Endodermal cell (in vitro differentiated cells): ENCODE measurements around the gene PTPRM. TPM values are rescaled to one million over a fixed set of nuclear protein-coding genes. Genes with fewer than 3 reads are reported as not detected.

ENCODE experiments used
- DNase-seq: peaks from one replicate; pipeline ENCODE4 v3.0.0-alpha.2; 2017
- H3K27ac ChIP-seq: 2 replicates; pipeline ENCODE4 v1.5.1; 2013; ENCODE audit warnings: mild to moderate bottlenecking, low read depth, low read length, moderate library complexity
- H3K27me3 ChIP-seq: 2 replicates; pipeline ENCODE4 v1.6.1; 2013; ENCODE audit warnings: mild to moderate bottlenecking, low read length, moderate library complexity; ENCODE audit not compliant: insufficient read depth, control insufficient read depth, poor library complexity, severe bottlenecking
- H3K36me3 ChIP-seq: 2 replicates; pipeline ENCODE4 v1.7.0; 2013; ENCODE audit warnings: mild to moderate bottlenecking, low read length, moderate library complexity; ENCODE audit not compliant: control insufficient read depth, insufficient read depth
- H3K4me1 ChIP-seq: one replicate; pipeline ENCODE4 v1.7.0; 2013; ENCODE audit warnings: low read length; ENCODE audit not compliant: control insufficient read depth, insufficient read depth
- H3K4me3 ChIP-seq: 2 replicates; pipeline ENCODE4 v1.5.1; 2013; ENCODE audit warnings: mild to moderate bottlenecking, low read length, moderate library complexity
- H3K9ac ChIP-seq: 2 replicates; pipeline ENCODE4 v1.6.1; 2013; ENCODE audit warnings: mild to moderate bottlenecking, low read length, moderate library complexity; ENCODE audit not compliant: poor library complexity, severe bottlenecking; ENCODE audit errors: extremely low read depth
- H3K9me3 ChIP-seq: 2 replicates; pipeline ENCODE4 v1.6.1; 2013; ENCODE audit warnings: mild to moderate bottlenecking, low read length, moderate library complexity; ENCODE audit not compliant: control insufficient read depth
- H3K27ac Mint-ChIP-seq: 2 replicates; pipeline ENCODE4 v1.8.0; 2020; ENCODE audit warnings: mixed read lengths
- H3K27me3 Mint-ChIP-seq: 2 replicates; pipeline ENCODE4 v1.8.0; 2021; ENCODE audit warnings: mild to moderate bottlenecking, mixed read lengths; ENCODE audit not compliant: insufficient read depth
- H3K36me3 Mint-ChIP-seq: 2 replicates; pipeline ENCODE4 v1.8.0; 2020; ENCODE audit warnings: low read depth, mixed read lengths
- H3K4me1 Mint-ChIP-seq: 2 replicates; pipeline ENCODE4 v1.8.0; 2020; ENCODE audit warnings: mixed read lengths
- H3K4me3 Mint-ChIP-seq: 2 replicates; pipeline ENCODE4 v1.8.0; 2020; ENCODE audit warnings: mild to moderate bottlenecking, moderate library complexity, mixed read lengths
- H3K9me3 Mint-ChIP-seq: 2 replicates; pipeline ENCODE4 v1.8.0; 2020; ENCODE audit warnings: mild to moderate bottlenecking, mixed read lengths
- CTCF ChIP-seq: fragments of 200-600 bp; sonication (generic); conservative IDR thresholded peaks from 2 replicates; pipeline ENCODE4 v1.5.0; 2021; ENCODE audit warnings: antibody characterized with exemption, mild to moderate bottlenecking
- WGBS, 2 experiments: methylation state at CpG; one replicate each; pipeline versions ENCODE4 v1.1.5 to v1.1.7; 2013; ENCODE audit warnings: missing lambda C conversion rate in 2 of 2, mixed read lengths in 1 of 2; ENCODE audit not compliant: insufficient coverage in 1 of 2, insufficient read length in 1 of 2; 5-methylcytosine and 5-hydroxymethylcytosine counted together
- total RNA-seq, 2 donors: library from RNA; stranded (reverse); fragmentation: NEBNext Ultra II Directional in 1 of 2; extraction: Animal tissue kit (Norgen Biotek cat#: 25700) in 1 of 2; gene quantifications; 2 replicates in 1 of 2; 3 replicates in 1 of 2; pipeline ENCODE4 v1.2.1, GENCODE V29; 2021

Gene PTPRM
- total RNA-seq, 2 donors from 2014 or later: 47.2 to 57.6 TPM

GRCh38 chr18:7532942-7533341 lies 34.2 kb upstream of the PTPRM start:
- no peak overlapping the region for H3K27ac Mint-ChIP-seq
- WGBS, 2 experiments: 95 to 97% methylated on average over 3 to 4 of the region's 4 CpGs

GRCh38 chr18:7535436-7536205 lies 31.5 kb upstream of the PTPRM start:
- no peak overlapping the region for H3K27ac ChIP-seq
- 90 to 100% methylated on average over 4 to 5 of the region's 5 CpGs for WGBS, 2 experiments
- H3K36me3 ChIP-seq: no peaks in the 10 kb centered on the region
- peaks cover 21% of the 10 kb centered on the region for H3K9me3 ChIP-seq
- no peaks in the 10 kb centered on the region for H3K27me3 Mint-ChIP-seq
- H3K9ac ChIP-seq: no peak overlapping the region
- no peak for DNase-seq
- no peak overlapping the region for H3K27ac Mint-ChIP-seq
- H3K4me3 ChIP-seq: no peak overlapping the region
- H3K4me1 Mint-ChIP-seq: peaks cover 7% of the 10 kb centered on the region
- H3K27me3 ChIP-seq: no peaks in the 10 kb centered on the region
- H3K4me3 Mint-ChIP-seq: no peak overlapping the region
- peaks cover 10% of the 10 kb centered on the region for H3K9me3 Mint-ChIP-seq
- no peaks in the 10 kb centered on the region for H3K36me3 Mint-ChIP-seq
- TF ChIP-seq CTCF: no peak
- no peaks in the 10 kb centered on the region for H3K4me1 ChIP-seq

More at GRCh38 chr18:7532942-7533341, 34.2 kb upstream of the PTPRM start:
- no peaks in the 10 kb centered on the region for H3K36me3 Mint-ChIP-seq
- H3K9me3 ChIP-seq: peaks cover 29% of the 10 kb centered on the region
- peaks cover 7% of the 10 kb centered on the region for H3K4me1 Mint-ChIP-seq
- H3K36me3 ChIP-seq: no peaks in the 10 kb centered on the region
- no peaks in the 10 kb centered on the region for H3K4me1 ChIP-seq
- H3K9ac ChIP-seq: no peak overlapping the region
- H3K27ac ChIP-seq: no peak overlapping the region
- H3K27me3 Mint-ChIP-seq: no peaks in the 10 kb centered on the region
- no peaks in the 10 kb centered on the region for H3K27me3 ChIP-seq
- no peak overlapping the region for H3K4me3 ChIP-seq
- peaks cover 11% of the 10 kb centered on the region for H3K9me3 Mint-ChIP-seq
- TF ChIP-seq CTCF: no peak
- no peak for DNase-seq
- H3K4me3 Mint-ChIP-seq: no peak overlapping the region

- H3K27ac ChIP-seq: no peak overlapping the region
- Mint-ChIP-seq H3K36me3 (no peaks in the 10 kb centered on the region), H3K4me1 (peaks cover 9% of the 10 kb centered on the region), H3K9me3 (peaks cover 2% of the 10 kb centered on the region), H3K27ac (no peak overlapping the region), H3K27me3 (no peaks in the 10 kb centered on the region), H3K4me3 (no peak overlapping the region)
- no peak overlapping the region for H3K4me3 ChIP-seq
- H3K9me3 ChIP-seq: peaks cover 7% of the 10 kb centered on the region
- no peak overlapping the region for H3K9ac ChIP-seq
- DNase-seq: no peak
- TF ChIP-seq CTCF: no peak
- 100% methylated on average over 1 of the region's 1 CpG; no CpG with 5 or more reads in 1 of the 2 experiments for WGBS, 2 experiments
- no peaks in the 10 kb centered on the region for H3K27me3 ChIP-seq
- H3K36me3 ChIP-seq: no peaks in the 10 kb centered on the region
- no peaks in the 10 kb centered on the region for H3K4me1 ChIP-seq
Measured at GRCh38 chr18:7537145-7537544, 30.0 kb upstream of the PTPRM start.
